Adrenal gland (tissue), 12 donors: ENCODE results near the gene MCM5. TPM values are rescaled to one million over a fixed set of nuclear protein-coding genes. Genes with fewer than 3 reads are reported as not detected.

Experiments used
- DNase-seq, 7 donors: peaks; one replicate each; pipeline ENCODE4 v3.0.0-alpha.2; 2019 to 2020
- H3K27ac ChIP-seq, 5 donors: fragments of 200-600 bp; sonication (generic) in 4 of 5; 1 replicate in 3 of 5; 2 replicates in 2 of 5; pipeline versions ENCODE4 v1.5.1 to v1.8.0; 2016 to 2020; ENCODE audit warnings: mild to moderate bottlenecking in 1 of 5
- H3K27me3 ChIP-seq: fragments of 200-600 bp; 2 replicates; pipeline ENCODE4 v1.8.0; 2021
- H3K36me3 ChIP-seq, 2 donors: fragments of 200-600 bp; replicated peaks in 1 of 2; 1 replicate in 1 of 2; 2 replicates in 1 of 2; pipeline versions ENCODE4 v1.5.1 to v1.8.0; 2018 to 2022
- H3K4me1 ChIP-seq, 2 donors: fragments of 200-600 bp; replicated peaks in 1 of 2; 1 replicate in 1 of 2; 2 replicates in 1 of 2; pipeline versions ENCODE4 v1.5.1 to v1.8.0; 2018 to 2021
- H3K4me3 ChIP-seq, 4 donors: fragments of 200-600 bp; sonication (generic) in 3 of 4; one replicate each; pipeline ENCODE4 v1.5.1; 2016 to 2018
- H3K9me3 ChIP-seq, 3 donors: fragments of 200-600 bp; sonication (generic) in 1 of 3; replicated peaks in 1 of 3; 1 replicate in 2 of 3; 2 replicates in 1 of 3; pipeline versions ENCODE4 v1.5.1 to v1.8.0; 2016 to 2021
- POLR2A ChIP-seq, 2 donors: fragments of 450-650 bp; IDR thresholded peaks; one replicate each; pipeline ENCODE4 v1.6.1; 2017; ENCODE audit warnings: antibody characterized with exemption in 2 of 2, mild to moderate bottlenecking in 2 of 2, moderate library complexity in 1 of 2
- WGBS, 4 donors: extraction: QIAGEN DNeasy Blood & Tissue Kit in 2 of 4; methylation state at CpG; one replicate each; pipeline versions ENCODE4 v1.1.5 to v1.1.7; 2013 to 2017; 5-methylcytosine and 5-hydroxymethylcytosine counted together
- intact Hi-C, 2 donors: fragments of 100-400 bp; cut with DNase I; formaldehyde crosslinking; loops; one replicate each; pipeline versions ENCODE4 v1.14.1 to v1.15.0; 2022 to 2023
- polyA plus RNA-seq, 3 donors: library from polyadenylated mRNA; stranded (reverse); fragments of 200-250 nt in 2 of 3; fragments of 350-450 nt in 1 of 3; fragmentation: Illumina TruSeq in 1 of 3; extraction: RNeasy Lipid Tissue Mini Kit (QIAGEN cat#74804) in 1 of 3; gene quantifications; one replicate each; pipeline ENCODE4 v1.2.3, GENCODE V29; 2013 to 2014
- total RNA-seq, 9 donors: library from RNA; depleted of rRNA in 4 of 9; stranded (reverse); fragments of >200 nt in 4 of 9; fragments of 120-200 nt in 1 of 9; fragmentation: NEBNext Ultra II Directional in 1 of 9; extraction: Animal tissue kit (Norgen Biotek cat#: 25700) in 1 of 9; gene quantifications; one replicate each; pipeline versions ENCODE4 v1.1.0 to v1.2.4, GENCODE V29; 2013 to 2023
- TF ChIP-seq, protein P1 (sequence below), 6 experiments: fragments of 450-650 bp in 4 of 6; fragments of 200-600 bp in 2 of 6; sonication (generic) in 1 of 6; IDR thresholded peaks; 1 replicate in 5 of 6; 2 replicates in 1 of 6; pipeline versions ENCODE4 v1.5.1 to v1.8.0; 2016 to 2021; ENCODE audit warnings: antibody characterized with exemption in 6 of 6, mild to moderate bottlenecking in 2 of 6, moderate library complexity in 1 of 6
- donor health status: healthy with polysubstance abuse.
- donor health status: Bipolar disorder and iron deficiency.
- donor health status: DM: yes; HTN: yes; CAD: no.
- donor health status: DM: no; HTN: no; CAD: no.
- donor health status: DM: no; HTN: no; CAD: no.
- donor health status: DM: yes; HTN: yes; CAD: no.

Gene MCM5
- total and polyA plus RNA-seq, 12 donors = 3.9 to 20.7 (median 14.6) TPM

- WGBS, 4 donors = 82 to 89% (median 85%) methylated on average over 3 of the region's 3 CpGs
- no peaks in the 10 kb centered on the region for H3K9me3 ChIP-seq
- H3K4me3 ChIP-seq = no peak overlapping the region
- no peaks in the 10 kb centered on the region for H3K27me3 ChIP-seq
- TF ChIP-seq, protein P1, sequence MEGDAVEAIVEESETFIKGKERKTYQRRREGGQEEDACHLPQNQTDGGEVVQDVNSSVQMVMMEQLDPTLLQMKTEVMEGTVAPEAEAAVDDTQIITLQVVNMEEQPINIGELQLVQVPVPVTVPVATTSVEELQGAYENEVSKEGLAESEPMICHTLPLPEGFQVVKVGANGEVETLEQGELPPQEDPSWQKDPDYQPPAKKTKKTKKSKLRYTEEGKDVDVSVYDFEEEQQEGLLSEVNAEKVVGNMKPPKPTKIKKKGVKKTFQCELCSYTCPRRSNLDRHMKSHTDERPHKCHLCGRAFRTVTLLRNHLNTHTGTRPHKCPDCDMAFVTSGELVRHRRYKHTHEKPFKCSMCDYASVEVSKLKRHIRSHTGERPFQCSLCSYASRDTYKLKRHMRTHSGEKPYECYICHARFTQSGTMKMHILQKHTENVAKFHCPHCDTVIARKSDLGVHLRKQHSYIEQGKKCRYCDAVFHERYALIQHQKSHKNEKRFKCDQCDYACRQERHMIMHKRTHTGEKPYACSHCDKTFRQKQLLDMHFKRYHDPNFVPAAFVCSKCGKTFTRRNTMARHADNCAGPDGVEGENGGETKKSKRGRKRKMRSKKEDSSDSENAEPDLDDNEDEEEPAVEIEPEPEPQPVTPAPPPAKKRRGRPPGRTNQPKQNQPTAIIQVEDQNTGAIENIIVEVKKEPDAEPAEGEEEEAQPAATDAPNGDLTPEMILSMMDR (IDR thresholded peaks at IDR 0.05) = no peak
- no peak for TF ChIP-seq POLR2A (IDR thresholded peaks at IDR 0.05)
- H3K27ac ChIP-seq = peak overlapping the region in 1 of 5 donors; percentile 19
- intact Hi-C loops = no loop called here
- H3K36me3 ChIP-seq = no peaks in the 10 kb centered on the region
- peaks cover 16 to 41% of the 10 kb centered on the region in 2 donors for H3K4me1 ChIP-seq
- no peak for DNase-seq
Observed at GRCh38 chr22:35375031-35375430, 24.9 kb upstream of the MCM5 start.

DNA sequence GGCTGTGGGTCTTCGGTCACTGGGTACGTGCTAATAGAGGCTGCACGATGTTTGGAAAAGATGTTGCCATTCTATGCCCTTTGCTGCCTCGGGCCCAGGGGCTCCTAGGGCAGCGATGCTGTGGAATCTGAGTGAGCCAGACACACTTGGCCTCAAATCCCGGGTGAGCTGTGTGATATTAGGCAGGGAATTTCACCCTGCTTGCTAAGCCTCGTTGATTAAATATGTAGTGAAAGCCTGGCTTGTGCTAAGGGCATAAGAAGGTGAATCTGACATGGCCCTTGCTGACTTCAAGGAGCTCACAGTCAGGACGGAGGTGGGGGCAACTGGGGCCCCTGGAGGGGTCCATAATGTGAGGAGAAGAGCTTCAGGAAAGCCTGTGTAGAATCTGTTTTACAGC, 24.4 kb upstream of the MCM5 start:
- H3K9me3 ChIP-seq = no peaks in the 10 kb centered on the region
- H3K36me3 ChIP-seq = no peaks in the 10 kb centered on the region
- WGBS, 4 donors = 82 to 86% (median 85%) methylated on average over 5 to 8 of the region's 8 CpGs
- intact Hi-C loops = no loop called here
- no peak for DNase-seq
- no peak for TF ChIP-seq POLR2A (IDR thresholded peaks at IDR 0.05)
- TF ChIP-seq, protein P1 (IDR thresholded peaks at IDR 0.05) = no peak
- peaks cover 21 to 41% of the 10 kb centered on the region in 2 donors for H3K4me1 ChIP-seq
- H3K27me3 ChIP-seq = no peaks in the 10 kb centered on the region
- H3K27ac ChIP-seq = peak overlapping the region in 1 of 5 donors; percentile 19
- no peak overlapping the region for H3K4me3 ChIP-seq

GRCh38 chr22:35376728-35377472, 23.0 kb upstream of the MCM5 start:
- intact Hi-C loops = no loop called here
- peak; percentile 84 to 96 (median 93) for DNase-seq
- no peaks in the 10 kb centered on the region for H3K36me3 ChIP-seq
- H3K27ac ChIP-seq = peak overlapping the region; percentile 22 to 88 (median 76)
- 28 to 37% (median 30%) methylated on average over 14 to 17 of the region's 17 CpGs for WGBS, 4 donors
- H3K9me3 ChIP-seq = no peaks in the 10 kb centered on the region
- no peak overlapping the region for H3K4me3 ChIP-seq
- TF ChIP-seq, protein P1 (IDR thresholded peaks at IDR 0.05) = no peak
- peak in 1 of 2 donors; percentile 37 for TF ChIP-seq POLR2A (IDR thresholded peaks at IDR 0.05)
- no peaks in the 10 kb centered on the region for H3K27me3 ChIP-seq
- H3K4me1 ChIP-seq = peaks cover 25 to 50% of the 10 kb centered on the region in 2 donors

DNA sequence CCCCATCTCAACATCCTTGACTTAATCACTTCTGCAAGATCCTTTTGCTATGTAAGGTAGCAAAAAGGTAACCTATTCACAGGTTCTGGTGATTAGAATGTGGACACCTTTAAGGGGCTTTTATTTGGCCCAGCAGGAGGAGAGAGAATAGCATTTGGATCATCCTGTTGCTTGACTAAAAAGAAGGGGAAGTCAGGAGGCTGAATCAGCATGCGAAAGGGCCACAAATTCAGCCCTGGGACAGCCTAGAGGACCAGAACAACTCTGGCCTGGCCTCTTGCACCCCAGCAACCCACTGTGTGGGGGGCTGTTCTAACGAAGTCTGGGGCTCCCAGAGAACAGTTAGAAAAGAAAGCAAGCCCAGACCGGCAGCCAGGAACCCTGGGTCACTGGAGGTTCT, 22.2 kb upstream of the MCM5 start:
- Histone ChIP-seq H3K4me1 (peaks cover 24 to 43% of the 10 kb centered on the region in 2 donors), H3K9me3 (no peaks in the 10 kb centered on the region), H3K27me3 (no peaks in the 10 kb centered on the region), H3K36me3 (peaks cover 0 to 2% of the 10 kb centered on the region in 2 donors), H3K27ac (peak overlapping the region in 4 of 5 donors; percentile 61 to 88 (median 81)), H3K4me3 (no peak overlapping the region)
- no peak for TF ChIP-seq POLR2A (IDR thresholded peaks at IDR 0.05)
- TF ChIP-seq, protein P1 (IDR thresholded peaks at IDR 0.05) = no peak
- intact Hi-C loops = no loop called here
- no peak for DNase-seq
- WGBS, 4 donors = 70 to 88% (median 82%) methylated on average over 3 of the region's 3 CpGs
